CD14-positive monocyte (primary cell): ENCODE results near the gene CENPU. TPM values are rescaled to one million over a fixed set of nuclear protein-coding genes. Genes with fewer than 3 reads are reported as not detected.

ENCODE experiments used
- DNase-seq, 3 donors: peaks; one replicate each; pipeline ENCODE4 v3.0.0-alpha.2; 2011 to 2022
- H2AFZ ChIP-seq: 2 replicates; pipeline ENCODE4 v1.6.0; 2012; ENCODE audit warnings: mild to moderate bottlenecking, low read depth, low read length, inconsistent platforms; ENCODE audit not compliant: insufficient read depth, poor library complexity, severe bottlenecking
- H3K27ac ChIP-seq, 2 donors: 1 replicate in 1 of 2; 2 replicates in 1 of 2; pipeline ENCODE4 v1.5.1; 2012 to 2013; ENCODE audit warnings: low read length in 2 of 2, control low read depth in 1 of 2, inconsistent platforms in 1 of 2, low read depth in 1 of 2, mild to moderate bottlenecking in 1 of 2
- H3K27me3 ChIP-seq, 2 donors: one replicate each; pipeline versions ENCODE4 v1.6.0 to v1.6.1; 2011 to 2013; ENCODE audit warnings: low read length in 2 of 2; ENCODE audit not compliant: control insufficient read depth in 2 of 2, insufficient read depth in 2 of 2
- H3K36me3 ChIP-seq, 2 donors: replicated peaks in 1 of 2; 1 replicate in 1 of 2; 2 replicates in 1 of 2; pipeline versions ENCODE4 v1.5.1 to v1.6.1; 2012 to 2013; ENCODE audit warnings: low read length in 2 of 2, control low read depth in 1 of 2, inconsistent platforms in 1 of 2, mild to moderate bottlenecking in 1 of 2; ENCODE audit not compliant: insufficient read depth in 2 of 2, control insufficient read depth in 1 of 2
- H3K4me1 ChIP-seq, 2 donors: 1 replicate in 1 of 2; 2 replicates in 1 of 2; pipeline versions ENCODE4 v1.5.1 to v1.6.1; 2012 to 2013; ENCODE audit warnings: low read length in 2 of 2, control low read depth in 1 of 2, inconsistent platforms in 1 of 2, mild to moderate bottlenecking in 1 of 2, moderate library complexity in 1 of 2; ENCODE audit not compliant: insufficient read depth in 2 of 2, control insufficient read depth in 1 of 2
- H3K4me2 ChIP-seq: replicated peaks from 2 replicates; pipeline ENCODE3; 2012; ENCODE audit warnings: low read length, moderate library complexity, mild to moderate bottlenecking; ENCODE audit not compliant: poor library complexity, severe bottlenecking; ENCODE audit errors: extremely low read depth
- H3K4me3 ChIP-seq, 3 experiments: fragments of 200-600 bp in 1 of 3; sonication (generic) in 1 of 3; replicated peaks in 1 of 3; 1 replicate in 2 of 3; 2 replicates in 1 of 3; pipeline ENCODE4 v1.5.1; 2011 to 2013; ENCODE audit warnings: low read length in 3 of 3, mild to moderate bottlenecking in 3 of 3, control low read depth in 2 of 3, low read depth in 2 of 3, inconsistent platforms in 1 of 3, moderate library complexity in 1 of 3
- H3K79me2 ChIP-seq: 2 replicates; pipeline ENCODE4 v1.6.0; 2012; ENCODE audit warnings: mild to moderate bottlenecking, control low read depth, inconsistent platforms, low read length, moderate library complexity; ENCODE audit not compliant: insufficient read depth
- H3K9ac ChIP-seq: 2 replicates; pipeline ENCODE4 v1.6.0; 2017; ENCODE audit warnings: low read length, mild to moderate bottlenecking; ENCODE audit not compliant: insufficient read depth, poor library complexity, severe bottlenecking
- H3K9me3 ChIP-seq, 2 donors: replicated peaks in 1 of 2; 1 replicate in 1 of 2; 2 replicates in 1 of 2; pipeline versions ENCODE4 v1.5.1 to v1.6.1; 2012 to 2013; ENCODE audit warnings: low read length in 2 of 2, control low read depth in 1 of 2; ENCODE audit not compliant: control insufficient read depth in 1 of 2, insufficient read depth in 1 of 2
- H4K20me1 ChIP-seq: 2 replicates; pipeline ENCODE4 v1.6.0; 2012; ENCODE audit warnings: mild to moderate bottlenecking, low read length, control low read depth, moderate library complexity; ENCODE audit not compliant: insufficient read depth
- H3K27ac Mint-ChIP-seq, 7 donors: one replicate each; pipeline ENCODE4 v1.8.0; 2020; ENCODE audit warnings: mild to moderate bottlenecking in 7 of 7, mixed read lengths in 7 of 7, moderate library complexity in 6 of 7, inconsistent platforms in 2 of 7
- H3K27me3 Mint-ChIP-seq, 3 donors: one replicate each; pipeline ENCODE4 v1.8.0; 2021 to 2022; ENCODE audit warnings: low read depth in 3 of 3, mild to moderate bottlenecking in 3 of 3, mixed read lengths in 3 of 3, moderate library complexity in 3 of 3, inconsistent platforms in 1 of 3
- H3K36me3 Mint-ChIP-seq, 2 donors: one replicate each; pipeline ENCODE4 v1.8.0; 2020; ENCODE audit warnings: mixed read lengths in 2 of 2, inconsistent platforms in 1 of 2, mild to moderate bottlenecking in 1 of 2
- H3K4me1 Mint-ChIP-seq: one replicate; pipeline ENCODE4 v1.8.0; 2020; ENCODE audit warnings: mild to moderate bottlenecking, mixed read lengths
- H3K4me3 Mint-ChIP-seq, 2 donors: one replicate each; pipeline ENCODE4 v1.8.0; 2020; ENCODE audit warnings: mild to moderate bottlenecking in 2 of 2, mixed read lengths in 2 of 2, moderate library complexity in 1 of 2
- H3K9me3 Mint-ChIP-seq, 7 donors: one replicate each; pipeline ENCODE4 v1.8.0; 2020 to 2022; ENCODE audit warnings: mixed read lengths in 7 of 7, mild to moderate bottlenecking in 6 of 7, moderate library complexity in 6 of 7, inconsistent platforms in 2 of 7
- CTCF ChIP-seq: fragments of 200-600 bp; IDR thresholded peaks from one replicate; pipeline ENCODE4 v1.8.0; 2022; ENCODE audit warnings: antibody characterized with exemption, mild to moderate bottlenecking
- WGBS: methylation state at CpG from one replicate; pipeline ENCODE4 v1.1.5; 2013; ENCODE audit warnings: missing lambda C conversion rate; ENCODE audit not compliant: insufficient coverage; 5-methylcytosine and 5-hydroxymethylcytosine counted together
- intact Hi-C, 2 donors: fragments of 100-400 bp; cut with micrococcal nuclease; formaldehyde crosslinking; loops; one replicate each; pipeline versions ENCODE4 v1.15.0 to v1.15.1; 2023
- polyA plus RNA-seq, 3 donors: library from polyadenylated mRNA; depleted of rRNA in 1 of 3; unstranded in 2 of 3; stranded (reverse) in 1 of 3; fragments of 300-500 nt in 2 of 3; fragments of >200 nt in 1 of 3; fragmentation: Illumina TruSeq in 2 of 3; gene quantifications; 1 replicate in 2 of 3; 2 replicates in 1 of 3; pipeline ENCODE4 v1.2.3, GENCODE V29; 2012 to 2021

The CENPU gene
- polyA plus RNA-seq, 3 donors, result 1.2 to 1.6 (median 1.5) TPM

- Mint-ChIP-seq H3K4me3 (no peak overlapping the region), H3K36me3 (peaks cover 53 to 58% of the 10 kb centered on the region in 2 donors), H3K27me3 (no peaks in the 10 kb centered on the region), H3K4me1 (no peaks in the 10 kb centered on the region), H3K9me3 (no peaks in the 10 kb centered on the region), H3K27ac (no peak overlapping the region)
- no peak overlapping the region for H3K4me2 ChIP-seq
- no peak overlapping the region for H3K9ac ChIP-seq
- H3K79me2 ChIP-seq, result no peaks in the 10 kb centered on the region
- H4K20me1 ChIP-seq, result no peaks in the 10 kb centered on the region
- no peak overlapping the region for H3K4me3 ChIP-seq
- H3K27ac ChIP-seq, result no peak overlapping the region
- H3K4me1 ChIP-seq, result no peaks in the 10 kb centered on the region
- H3K27me3 ChIP-seq, result no peaks in the 10 kb centered on the region
- no peak for DNase-seq
- intact Hi-C loops, result no loop called here
- H3K9me3 ChIP-seq, result no peaks in the 10 kb centered on the region
- H3K36me3 ChIP-seq, result peaks cover 21 to 59% of the 10 kb centered on the region in 2 donors
- H2AFZ ChIP-seq, result no peak overlapping the region
- no peak for TF ChIP-seq CTCF
Observed at GRCh38 chr4:184694412-184694956, 39.4 kb downstream of the CENPU start.

GRCh38 chr4:184693056-184693455 lies 40.8 kb downstream of the CENPU start:
- H3K4me3 Mint-ChIP-seq, result no peak overlapping the region
- TF ChIP-seq CTCF, result no peak
- H3K36me3 Mint-ChIP-seq, result peaks cover 56 to 61% of the 10 kb centered on the region in 2 donors
- H3K4me1 Mint-ChIP-seq, result peaks cover 5% of the 10 kb centered on the region
- Histone ChIP-seq H3K36me3 (peaks cover 21 to 58% of the 10 kb centered on the region in 2 donors), H3K9ac (no peak overlapping the region), H3K4me3 (no peak overlapping the region), H3K4me1 (no peaks in the 10 kb centered on the region), H3K27me3 (no peaks in the 10 kb centered on the region), H3K79me2 (no peaks in the 10 kb centered on the region), H3K4me2 (no peak overlapping the region), H2AFZ (no peak overlapping the region), H3K9me3 (no peaks in the 10 kb centered on the region), H4K20me1 (no peaks in the 10 kb centered on the region), H3K27ac (no peak overlapping the region)
- no peak for DNase-seq
- H3K27me3 Mint-ChIP-seq, result no peaks in the 10 kb centered on the region
- intact Hi-C loops, result no loop called here
- no peaks in the 10 kb centered on the region for H3K9me3 Mint-ChIP-seq
- no CpG with 5 or more reads among the region's 5 CpGs for WGBS
- H3K27ac Mint-ChIP-seq, result peak overlapping the region in 1 of 7 donors; percentile 21
